ENCODE results near the gene VPS45.

The VPS45 gene, protein sequence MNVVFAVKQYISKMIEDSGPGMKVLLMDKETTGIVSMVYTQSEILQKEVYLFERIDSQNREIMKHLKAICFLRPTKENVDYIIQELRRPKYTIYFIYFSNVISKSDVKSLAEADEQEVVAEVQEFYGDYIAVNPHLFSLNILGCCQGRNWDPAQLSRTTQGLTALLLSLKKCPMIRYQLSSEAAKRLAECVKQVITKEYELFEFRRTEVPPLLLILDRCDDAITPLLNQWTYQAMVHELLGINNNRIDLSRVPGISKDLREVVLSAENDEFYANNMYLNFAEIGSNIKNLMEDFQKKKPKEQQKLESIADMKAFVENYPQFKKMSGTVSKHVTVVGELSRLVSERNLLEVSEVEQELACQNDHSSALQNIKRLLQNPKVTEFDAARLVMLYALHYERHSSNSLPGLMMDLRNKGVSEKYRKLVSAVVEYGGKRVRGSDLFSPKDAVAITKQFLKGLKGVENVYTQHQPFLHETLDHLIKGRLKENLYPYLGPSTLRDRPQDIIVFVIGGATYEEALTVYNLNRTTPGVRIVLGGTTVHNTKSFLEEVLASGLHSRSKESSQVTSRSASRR

DNA sequence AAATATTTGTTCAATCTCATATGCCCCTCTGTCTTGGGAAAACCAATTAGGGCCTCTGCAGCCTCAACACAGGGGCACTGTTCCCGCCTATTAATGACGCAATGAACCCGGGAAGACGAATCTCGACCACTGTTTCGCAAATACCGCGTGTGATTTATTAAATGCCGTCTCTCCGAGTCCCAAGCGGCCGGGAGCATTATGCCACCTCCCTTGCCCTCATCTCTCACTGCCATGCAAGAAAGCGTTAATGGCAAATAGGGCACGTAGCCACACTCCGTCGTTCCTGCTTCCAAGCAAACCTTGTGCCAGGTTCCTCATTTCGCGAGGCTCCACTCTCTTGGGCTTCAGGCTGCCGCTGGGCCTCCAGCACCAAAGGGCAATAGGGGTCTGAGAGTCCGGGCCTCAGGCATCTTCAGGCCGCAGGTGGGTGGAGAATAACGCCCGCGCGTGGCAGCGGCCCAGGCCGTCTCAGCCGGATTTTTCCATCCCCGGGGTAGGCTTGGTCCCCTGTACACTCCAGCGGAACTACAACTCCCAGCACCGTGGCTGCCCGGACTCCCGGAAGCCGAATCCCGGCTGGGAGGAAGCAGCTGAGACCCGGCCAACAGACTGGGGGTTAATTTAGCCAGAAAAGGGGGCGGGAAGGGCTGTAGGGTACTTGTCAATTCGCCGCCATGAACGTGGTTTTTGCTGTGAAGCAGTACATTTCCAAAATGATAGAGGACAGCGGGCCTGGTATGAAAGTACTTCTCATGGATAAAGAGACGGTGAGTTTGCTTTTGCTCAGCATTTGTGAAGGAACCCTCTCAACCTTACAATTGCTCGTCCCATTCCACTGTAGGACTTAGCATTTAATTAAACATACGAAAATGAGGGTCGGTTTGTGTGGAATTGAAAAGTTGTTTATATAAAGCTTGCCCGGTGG, at the start of gene VPS45:
Gene VPS45, plus strand, starts transcription at position 593 of the 925 bp plus-strand sequence. Its CDS starts 82 bp downstream, at position 675.
- H3K9ac ChIP-seq (ENCODE audit: low read length), result peak within 1 kb of the TSS; percentile 77
- H3K9me3 ChIP-seq (ENCODE audit: insufficient read depth, low read length), result no peaks in the 10 kb centered on the region
- peak within 1 kb of the TSS; percentile 94 for H2AFZ ChIP-seq (ENCODE audit: low read depth, low read length, severe bottlenecking)
- H4K20me1 ChIP-seq (ENCODE audit: low read depth, low read length), result peaks cover 2% of the 10 kb centered on the region; the same call in 1 of the 2 replicates
- H3K4me2 ChIP-seq (ENCODE audit: low read depth, low read length, poor library complexity, severe bottlenecking), result peak within 1 kb of the TSS; percentile 92
- TF ChIP-seq EZH2phosphoT487 (conservative IDR thresholded peaks at IDR 0.05; ENCODE audit: low read length), result no peak
- TF ChIP-seq, protein P1, sequence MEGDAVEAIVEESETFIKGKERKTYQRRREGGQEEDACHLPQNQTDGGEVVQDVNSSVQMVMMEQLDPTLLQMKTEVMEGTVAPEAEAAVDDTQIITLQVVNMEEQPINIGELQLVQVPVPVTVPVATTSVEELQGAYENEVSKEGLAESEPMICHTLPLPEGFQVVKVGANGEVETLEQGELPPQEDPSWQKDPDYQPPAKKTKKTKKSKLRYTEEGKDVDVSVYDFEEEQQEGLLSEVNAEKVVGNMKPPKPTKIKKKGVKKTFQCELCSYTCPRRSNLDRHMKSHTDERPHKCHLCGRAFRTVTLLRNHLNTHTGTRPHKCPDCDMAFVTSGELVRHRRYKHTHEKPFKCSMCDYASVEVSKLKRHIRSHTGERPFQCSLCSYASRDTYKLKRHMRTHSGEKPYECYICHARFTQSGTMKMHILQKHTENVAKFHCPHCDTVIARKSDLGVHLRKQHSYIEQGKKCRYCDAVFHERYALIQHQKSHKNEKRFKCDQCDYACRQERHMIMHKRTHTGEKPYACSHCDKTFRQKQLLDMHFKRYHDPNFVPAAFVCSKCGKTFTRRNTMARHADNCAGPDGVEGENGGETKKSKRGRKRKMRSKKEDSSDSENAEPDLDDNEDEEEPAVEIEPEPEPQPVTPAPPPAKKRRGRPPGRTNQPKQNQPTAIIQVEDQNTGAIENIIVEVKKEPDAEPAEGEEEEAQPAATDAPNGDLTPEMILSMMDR (IDR thresholded peaks at IDR 0.05; ENCODE audit: insufficient read depth, low read length, poor library complexity, severe bottlenecking), result no peak
- H3K36me3 ChIP-seq (ENCODE audit: low read length), result no peaks in the 10 kb centered on the region
- no peaks in the 10 kb centered on the region for H3K79me2 ChIP-seq (ENCODE audit: insufficient read depth, low read length)
- peak within 1 kb of the TSS; percentile 65 for H3K27ac ChIP-seq (ENCODE audit: low read depth, low read length)
- 0 out of 2 replicates have a peak, but pooled peaks cover 4% of the 10 kb centered on the region for H3K27me3 ChIP-seq (ENCODE audit: low read length)
- peak within 1 kb of the TSS; percentile 75 for H3K4me3 ChIP-seq (ENCODE audit: insufficient read depth, low read length, poor library complexity, severe bottlenecking)
- no peaks in the 10 kb centered on the region for H3K9me2 ChIP-seq (replicated peaks; ENCODE audit: insufficient read depth, low read length)
- peaks cover 22% of the 10 kb centered on the region for H3F3A ChIP-seq (ENCODE audit: insufficient read depth)

DNA sequence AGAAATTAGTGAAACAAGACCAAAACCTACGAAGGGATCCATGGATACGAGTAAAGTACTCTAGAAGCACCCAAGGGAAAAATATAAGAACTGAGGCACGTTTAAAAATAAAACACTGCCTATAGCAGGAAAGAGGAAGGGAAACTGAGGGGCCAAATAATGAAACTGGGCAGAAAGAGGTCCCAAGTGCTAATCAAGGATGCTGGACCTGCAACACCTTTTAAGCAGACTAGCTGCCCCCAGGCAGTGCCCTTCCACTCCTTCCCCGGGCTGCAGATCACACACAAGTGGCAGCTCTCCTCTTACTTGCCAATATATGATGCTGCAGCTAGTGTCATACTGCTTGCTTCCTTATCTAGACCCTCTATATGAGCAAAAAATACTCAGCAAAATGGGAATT, 49.4 kb upstream of the VPS45 start:
- Histone ChIP-seq H3K27me3 (ENCODE audit: low read length) (no peaks in the 10 kb centered on the region), H3K9me3 (ENCODE audit: insufficient read depth, low read length) (no peaks in the 10 kb centered on the region), H4K20me1 (ENCODE audit: low read depth, low read length) (no peaks in the 10 kb centered on the region), H3K4me3 (ENCODE audit: insufficient read depth, low read length, poor library complexity, severe bottlenecking) (no peak overlapping the region), H2AFZ (ENCODE audit: low read depth, low read length, severe bottlenecking) (no peak overlapping the region), H3K36me3 (ENCODE audit: low read length) (no peaks in the 10 kb centered on the region), H3K9me2 (replicated peaks; ENCODE audit: insufficient read depth, low read length) (no peaks in the 10 kb centered on the region), H3K27ac (ENCODE audit: low read depth, low read length) (no peak overlapping the region), H3K79me2 (ENCODE audit: insufficient read depth, low read length) (no peaks in the 10 kb centered on the region), H3K9ac (ENCODE audit: low read length) (no peak overlapping the region), H3K4me2 (ENCODE audit: low read depth, low read length, poor library complexity, severe bottlenecking) (no peak overlapping the region), H3F3A (ENCODE audit: insufficient read depth) (no peaks in the 10 kb centered on the region)
- TF ChIP-seq EZH2phosphoT487 (conservative IDR thresholded peaks at IDR 0.05; ENCODE audit: low read length), result no peak
- TF ChIP-seq, protein P1 (IDR thresholded peaks at IDR 0.05; ENCODE audit: insufficient read depth, low read length, poor library complexity, severe bottlenecking), result no peak

DNA sequence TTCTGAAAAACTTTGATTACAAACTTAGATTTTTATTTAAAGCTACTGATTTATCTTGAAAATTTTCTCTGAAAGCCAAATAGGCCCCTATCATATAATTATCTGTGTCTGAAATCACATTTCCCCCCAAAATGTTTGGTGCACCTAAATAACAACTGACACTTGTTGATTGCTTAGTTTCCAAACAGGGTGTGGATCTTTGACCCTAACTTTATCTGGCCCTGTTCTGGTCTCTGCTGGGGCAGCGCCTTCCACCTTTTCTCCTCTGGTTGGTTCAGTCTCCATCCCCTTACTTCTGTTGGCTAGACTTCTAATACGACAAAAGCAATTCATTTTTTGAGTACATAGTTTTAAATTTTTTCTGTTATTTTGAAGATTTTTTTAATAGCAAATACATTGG, 46.9 kb upstream of the VPS45 start:
- no peaks in the 10 kb centered on the region for H3K79me2 ChIP-seq (ENCODE audit: insufficient read depth, low read length)
- no peak overlapping the region for H3K4me3 ChIP-seq (ENCODE audit: insufficient read depth, low read length, poor library complexity, severe bottlenecking)
- no peaks in the 10 kb centered on the region for H4K20me1 ChIP-seq (ENCODE audit: low read depth, low read length)
- no peak overlapping the region for H3K9ac ChIP-seq (ENCODE audit: low read length)
- H3K4me2 ChIP-seq (ENCODE audit: low read depth, low read length, poor library complexity, severe bottlenecking), result no peak overlapping the region
- H3K27ac ChIP-seq (ENCODE audit: low read depth, low read length), result no peak overlapping the region
- no peaks in the 10 kb centered on the region for H3F3A ChIP-seq (ENCODE audit: insufficient read depth)
- no peak overlapping the region for H2AFZ ChIP-seq (ENCODE audit: low read depth, low read length, severe bottlenecking)
- TF ChIP-seq EZH2phosphoT487 (conservative IDR thresholded peaks at IDR 0.05; ENCODE audit: low read length), result no peak
- TF ChIP-seq, protein P1 (IDR thresholded peaks at IDR 0.05; ENCODE audit: insufficient read depth, low read length, poor library complexity, severe bottlenecking), result no peak
- no peaks in the 10 kb centered on the region for H3K36me3 ChIP-seq (ENCODE audit: low read length)
- H3K9me2 ChIP-seq (replicated peaks; ENCODE audit: insufficient read depth, low read length), result no peaks in the 10 kb centered on the region
- no peaks in the 10 kb centered on the region for H3K9me3 ChIP-seq (ENCODE audit: insufficient read depth, low read length)
- no peaks in the 10 kb centered on the region for H3K27me3 ChIP-seq (ENCODE audit: low read length)

Data from SU-DHL-6 (cell line).